GM18526 (cell line): ENCODE data around the gene SLC22A12.

Source experiments
- POLR2A ChIP-seq: IDR thresholded peaks from 3 replicates; pipeline ENCODE4 v1.6.1; 2011; ENCODE audit not compliant: insufficient read length; ENCODE audit errors: extremely low read depth

Gene SLC22A12

DNA sequence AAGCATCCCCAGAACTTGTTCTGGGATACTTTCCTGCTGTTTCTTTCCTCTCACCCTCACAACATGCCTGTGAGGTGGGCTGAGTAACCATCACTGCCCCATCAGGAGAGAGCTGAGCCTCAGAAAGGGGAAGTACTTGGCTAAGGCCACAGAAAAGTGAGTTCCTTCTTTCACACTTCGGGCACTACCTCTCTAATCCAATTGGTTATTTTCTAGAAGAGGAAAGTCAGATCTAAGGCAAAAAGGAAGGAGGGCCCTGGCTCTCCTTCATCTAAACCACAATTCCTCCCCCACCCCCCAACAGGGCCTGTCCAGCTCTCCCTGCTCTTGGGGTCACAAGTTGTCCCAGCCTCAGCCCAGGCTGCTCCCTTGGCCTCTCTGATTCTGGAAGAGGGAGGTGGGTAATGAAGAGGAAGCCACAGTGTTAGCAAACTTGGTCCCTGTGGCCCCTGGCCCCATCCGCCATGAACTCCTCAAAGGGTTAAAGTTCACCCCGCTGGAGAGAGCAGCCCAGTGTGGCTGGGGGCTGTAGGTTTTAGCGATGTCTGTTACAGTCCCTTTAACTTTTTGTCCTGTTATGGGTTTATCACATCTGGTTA lies 34.0 kb downstream of the SLC22A12 start:
- TF ChIP-seq POLR2A = no peak

GRCh38 chr11:64626637-64627036 lies 35.6 kb downstream of the SLC22A12 start:
- no peak for TF ChIP-seq POLR2A

- TF ChIP-seq POLR2A = no peak
Measured at GRCh38 chr11:64627371-64627770, 36.4 kb downstream of the SLC22A12 start.

DNA sequence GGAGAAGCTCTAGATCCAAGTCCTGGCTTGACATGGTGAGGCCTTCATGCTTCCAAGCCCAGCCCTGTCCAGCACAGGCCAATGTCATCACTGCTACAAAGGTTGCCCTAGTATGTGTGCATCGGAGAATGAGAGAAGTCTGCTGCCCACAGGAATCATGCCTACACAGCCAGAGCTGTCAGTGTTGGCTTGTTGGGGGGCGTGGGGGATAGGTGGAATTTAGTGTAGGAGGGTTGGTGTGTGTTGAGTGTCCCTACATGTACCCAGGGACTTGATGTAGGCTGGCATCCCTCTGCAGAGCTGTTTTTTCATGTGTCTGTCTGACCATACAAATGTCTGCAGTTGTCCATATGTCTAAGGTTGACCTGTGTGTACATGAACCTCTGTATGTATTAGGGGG lies 37.6 kb downstream of the SLC22A12 start:
- TF ChIP-seq POLR2A = no peak

DNA sequence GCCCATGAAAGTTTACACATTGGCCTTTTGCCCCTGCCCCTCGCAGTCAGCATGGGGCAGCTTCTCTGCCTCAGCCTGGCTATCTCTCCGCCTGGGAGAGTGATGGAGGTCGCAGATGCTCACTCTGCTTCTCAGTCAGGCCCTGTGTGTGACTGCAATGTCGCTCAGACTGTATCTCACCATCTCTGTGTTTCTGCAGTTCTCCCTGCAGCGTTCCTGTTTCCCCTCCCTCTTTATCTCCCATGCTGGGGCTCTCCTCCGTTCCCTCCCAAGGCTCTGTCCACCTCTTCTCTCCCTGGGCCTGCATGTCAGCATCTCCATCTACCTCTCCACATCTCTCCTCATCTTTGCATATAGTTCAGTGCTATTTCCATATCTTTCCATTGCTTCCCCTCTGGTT lies 38.1 kb downstream of the SLC22A12 start:
- no peak for TF ChIP-seq POLR2A

- no peak for TF ChIP-seq POLR2A
Measured at GRCh38 chr11:64629796-64630562, 39.0 kb downstream of the SLC22A12 start.

GRCh38 chr11:64631675-64632074 lies 40.7 kb downstream of the SLC22A12 start:
- TF ChIP-seq POLR2A = no peak

DNA sequence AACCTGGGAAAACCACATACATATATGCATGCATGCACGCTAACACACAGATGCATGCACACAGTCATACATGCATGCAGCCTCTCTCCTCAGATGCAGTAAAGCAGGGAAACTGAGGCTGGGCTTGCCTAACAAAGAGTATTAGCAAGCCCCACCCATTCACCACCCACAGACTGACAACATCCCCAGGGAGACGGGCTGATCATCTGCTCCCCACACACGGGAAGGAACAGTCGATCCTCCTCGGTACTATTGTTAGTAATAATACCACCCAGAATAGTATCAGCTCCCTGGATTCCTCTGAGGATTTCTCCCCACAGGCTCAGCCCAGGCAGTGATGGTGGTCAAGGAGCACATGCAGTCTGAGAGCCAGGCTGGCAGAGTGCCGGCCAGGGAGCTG lies 41.2 kb downstream of the SLC22A12 start:
- TF ChIP-seq POLR2A = no peak

DNA sequence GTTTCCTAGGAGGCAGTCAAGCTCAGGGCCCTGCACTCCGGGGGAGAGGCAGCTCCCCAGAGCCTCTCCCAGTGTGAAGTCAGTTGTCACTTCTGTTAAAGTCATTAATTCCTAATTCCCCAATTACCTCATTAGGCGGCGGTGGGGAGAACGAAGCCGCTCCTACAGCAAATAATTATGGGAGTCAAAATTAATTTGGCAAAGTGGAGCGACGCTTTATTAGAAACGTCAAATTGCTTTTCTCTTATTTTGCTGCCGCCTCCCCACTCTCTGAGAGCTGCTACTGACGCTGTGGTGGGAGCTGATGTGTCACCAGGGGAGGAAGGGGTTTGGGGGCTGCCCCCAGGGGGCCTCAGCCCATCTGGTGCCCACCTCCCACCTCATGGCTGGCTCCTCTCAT lies 41.6 kb downstream of the SLC22A12 start:
- TF ChIP-seq POLR2A = no peak

- TF ChIP-seq POLR2A = no peak
Measured at GRCh38 chr11:64633555-64634159, 42.6 kb downstream of the SLC22A12 start.

GRCh38 chr11:64637334-64638017 lies 46.5 kb downstream of the SLC22A12 start:
- TF ChIP-seq POLR2A = no peak

DNA sequence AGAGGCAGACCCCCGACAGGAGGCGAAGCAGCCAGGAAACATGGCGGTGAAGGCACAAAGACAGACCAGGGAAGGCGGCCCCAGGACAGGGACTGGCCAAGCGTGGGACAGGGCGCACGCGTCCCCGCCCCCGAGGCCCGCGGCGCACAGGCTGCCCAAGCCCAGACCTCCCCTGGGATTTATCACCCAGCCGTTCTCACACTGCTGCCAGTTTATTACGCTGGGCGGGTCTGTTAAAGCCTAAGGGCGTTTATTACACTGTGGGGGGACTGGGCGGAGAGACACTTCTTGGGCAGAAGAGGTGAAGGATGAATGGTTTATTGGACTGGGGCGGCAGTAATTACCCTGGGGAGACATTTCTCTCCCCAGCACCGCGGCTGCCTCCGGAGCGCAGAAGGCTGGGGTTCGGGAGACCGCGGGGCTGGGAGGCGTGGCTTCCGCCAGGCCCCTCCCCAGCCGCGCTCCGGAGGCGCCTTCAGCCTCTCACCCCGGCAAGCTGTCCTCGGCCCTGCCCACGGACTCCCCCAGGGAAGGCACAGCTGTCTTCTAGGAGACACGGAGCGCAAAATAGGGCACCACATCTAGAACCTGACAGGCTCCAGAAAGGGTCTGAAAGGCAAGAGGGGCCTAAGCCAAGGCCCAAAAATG lies 47.1 kb downstream of the SLC22A12 start:
- TF ChIP-seq POLR2A = no peak

- no peak for TF ChIP-seq POLR2A
Measured at GRCh38 chr11:64638829-64639228, 47.8 kb downstream of the SLC22A12 start.

DNA sequence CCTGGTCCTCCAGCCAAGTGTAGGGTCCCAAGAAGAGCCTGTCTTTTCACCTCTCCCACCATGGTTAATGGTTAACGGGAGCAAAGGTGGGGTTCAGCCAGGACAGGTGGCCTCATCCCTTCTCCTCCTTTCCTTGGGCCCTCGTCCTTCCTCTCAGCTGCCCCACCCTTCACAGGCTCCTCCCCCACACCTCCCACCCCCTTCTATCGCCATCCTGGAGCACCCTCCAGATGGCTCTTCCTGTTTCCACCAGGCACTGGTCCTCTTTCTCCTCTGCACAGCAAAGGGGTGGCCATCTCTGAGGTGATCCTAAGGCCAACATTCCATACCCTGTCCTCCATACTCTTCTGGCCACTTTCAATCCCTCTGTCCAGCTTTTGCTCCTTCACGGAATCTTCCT lies 48.9 kb downstream of the SLC22A12 start:
- no peak for TF ChIP-seq POLR2A
